Chondrocyte (in vitro differentiated cells): ENCODE results near the gene CXCL16. TPM values are rescaled to one million over a fixed set of nuclear protein-coding genes. Genes with fewer than 3 reads are reported as not detected.
A peak's percentile ranks its signal among the peaks of the same experiment; 100 is the strongest.

ENCODE experiments used
- DNase-seq: peaks from one replicate; pipeline ENCODE4 v3.0.0; 2021; ENCODE audit warnings: mixed read lengths, low spot score
- H3K27ac Mint-ChIP-seq: one replicate; pipeline ENCODE4 v1.8.0; 2021; ENCODE audit warnings: mild to moderate bottlenecking, moderate library complexity, mixed read lengths; ENCODE audit not compliant: unreplicated experiment
- H3K27me3 Mint-ChIP-seq: 2 replicates; pipeline ENCODE4 v1.8.0; 2021; ENCODE audit warnings: low read depth, mixed read lengths
- H3K36me3 Mint-ChIP-seq: 2 replicates; pipeline ENCODE4 v1.8.0; 2021; ENCODE audit warnings: low read depth, mixed read lengths
- H3K4me1 Mint-ChIP-seq: 2 replicates; pipeline ENCODE4 v1.8.0; 2021; ENCODE audit warnings: low read depth, mild to moderate bottlenecking, mixed read lengths
- H3K4me3 Mint-ChIP-seq: one replicate; pipeline ENCODE4 v1.8.0; 2021; ENCODE audit warnings: mild to moderate bottlenecking, moderate library complexity, mixed read lengths; ENCODE audit not compliant: unreplicated experiment
- H3K9me3 Mint-ChIP-seq: 2 replicates; pipeline ENCODE4 v1.8.0; 2021; ENCODE audit warnings: low read depth, mixed read lengths
- CTCF ChIP-seq: fragments of 200-600 bp; sonication (generic); IDR thresholded peaks from 2 replicates; pipeline ENCODE4 v1.5.0; 2021; ENCODE audit warnings: antibody characterized with exemption, mild to moderate bottlenecking, moderate library complexity
- total RNA-seq: library from RNA; stranded (reverse); gene quantifications from 3 replicates; pipeline ENCODE4 v1.2.1, GENCODE V29; 2021

Gene CXCL16
- total RNA-seq, 1 donor from 2014 or later: 5.4 TPM

- no peak for TF ChIP-seq CTCF
- no peak overlapping the region for H3K4me3 Mint-ChIP-seq
- H3K9me3 Mint-ChIP-seq: no peaks in the 10 kb centered on the region
- no peaks in the 10 kb centered on the region for H3K4me1 Mint-ChIP-seq
- no peak for DNase-seq
- H3K36me3 Mint-ChIP-seq: no peaks in the 10 kb centered on the region
- no peak overlapping the region for H3K27ac Mint-ChIP-seq
- peaks cover 24% of the 10 kb centered on the region for H3K27me3 Mint-ChIP-seq
Observed at GRCh38 chr17:4772235-4772613, 32.5 kb upstream of the CXCL16 start.

GRCh38 chr17:4771519-4772234 lies 31.9 kb upstream of the CXCL16 start, which contains the start of gene TM4SF5:
Gene TM4SF5 (plus strand): TSS chr17:4771886. CDS start chr17:4771923, 37 bp downstream.
- H3K9me3 Mint-ChIP-seq: no peaks in the 10 kb centered on the region
- TF ChIP-seq CTCF: no peak
- H3K4me1 Mint-ChIP-seq: no peaks in the 10 kb centered on the region
- peak; percentile 60 for DNase-seq
- no peak within 1 kb of the TSS for H3K4me3 Mint-ChIP-seq
- no peak within 1 kb of the TSS for H3K27ac Mint-ChIP-seq
- no peaks in the 10 kb centered on the region for H3K36me3 Mint-ChIP-seq
- peaks cover 24% of the 10 kb centered on the region for H3K27me3 Mint-ChIP-seq

GRCh38 chr17:4769628-4770027 lies 29.9 kb upstream of the CXCL16 start:
- H3K27me3 Mint-ChIP-seq: peaks cover 24% of the 10 kb centered on the region

GRCh38 chr17:4768298-4768697 lies 28.6 kb upstream of the CXCL16 start:
- DNase-seq: no peak
- Mint-ChIP-seq H3K4me3 (no peak overlapping the region), H3K27me3 (peaks cover 21% of the 10 kb centered on the region), H3K27ac (no peak overlapping the region), H3K9me3 (no peaks in the 10 kb centered on the region), H3K4me1 (no peaks in the 10 kb centered on the region), H3K36me3 (no peaks in the 10 kb centered on the region)
- TF ChIP-seq CTCF: no peak

More at GRCh38 chr17:4769628-4770027, 29.9 kb upstream of the CXCL16 start:
- no peaks in the 10 kb centered on the region for H3K36me3 Mint-ChIP-seq
- DNase-seq: no peak
- no peaks in the 10 kb centered on the region for H3K4me1 Mint-ChIP-seq
- H3K4me3 Mint-ChIP-seq: no peak overlapping the region
- no peak for TF ChIP-seq CTCF
- H3K27ac Mint-ChIP-seq: no peak overlapping the region
- H3K9me3 Mint-ChIP-seq: no peaks in the 10 kb centered on the region

- TF ChIP-seq CTCF: no peak
- DNase-seq: no peak
- no peaks in the 10 kb centered on the region for H3K9me3 Mint-ChIP-seq
- no peaks in the 10 kb centered on the region for H3K4me1 Mint-ChIP-seq
- no peak overlapping the region for H3K27ac Mint-ChIP-seq
- no peaks in the 10 kb centered on the region for H3K36me3 Mint-ChIP-seq
- no peak overlapping the region for H3K4me3 Mint-ChIP-seq
- peaks cover 10% of the 10 kb centered on the region for H3K27me3 Mint-ChIP-seq
Observed at GRCh38 chr17:4766723-4767122, 27.0 kb upstream of the CXCL16 start.
